Ectodermal cell (in vitro differentiated cells): ENCODE measurements around the gene RALGAPA2.

Source experiments
- H3K27ac ChIP-seq: 2 replicates; pipeline ENCODE4 v1.7.0; 2013; ENCODE audit warnings: mild to moderate bottlenecking, low read depth, low read length; ENCODE audit not compliant: insufficient read depth, poor library complexity, severe bottlenecking
- H3K27me3 ChIP-seq: 2 replicates; pipeline ENCODE4 v1.7.0; 2013; ENCODE audit warnings: mild to moderate bottlenecking, low read length; ENCODE audit not compliant: insufficient read depth, control insufficient read depth, poor library complexity, severe bottlenecking
- H3K36me3 ChIP-seq: one replicate; pipeline ENCODE4 v1.7.0; 2013; ENCODE audit warnings: low read length; ENCODE audit not compliant: control insufficient read depth, insufficient read depth
- H3K4me1 ChIP-seq: one replicate; pipeline ENCODE4 v1.7.0; 2013; ENCODE audit warnings: low read length; ENCODE audit not compliant: control insufficient read depth, insufficient read depth
- H3K4me3 ChIP-seq: 2 replicates; pipeline ENCODE4 v1.7.0; 2013; ENCODE audit warnings: low read depth, low read length, control low read depth; ENCODE audit not compliant: insufficient read depth
- H3K9me3 ChIP-seq: 2 replicates; pipeline ENCODE4 v1.7.0; 2013; ENCODE audit warnings: mild to moderate bottlenecking, low read length, moderate library complexity; ENCODE audit not compliant: control insufficient read depth
- WGBS, 2 experiments: methylation state at CpG; one replicate each; pipeline ENCODE4 v1.1.7; 2013; ENCODE audit warnings: missing lambda C conversion rate in 2 of 2; 5-methylcytosine and 5-hydroxymethylcytosine counted together

RALGAPA2 gene

DNA sequence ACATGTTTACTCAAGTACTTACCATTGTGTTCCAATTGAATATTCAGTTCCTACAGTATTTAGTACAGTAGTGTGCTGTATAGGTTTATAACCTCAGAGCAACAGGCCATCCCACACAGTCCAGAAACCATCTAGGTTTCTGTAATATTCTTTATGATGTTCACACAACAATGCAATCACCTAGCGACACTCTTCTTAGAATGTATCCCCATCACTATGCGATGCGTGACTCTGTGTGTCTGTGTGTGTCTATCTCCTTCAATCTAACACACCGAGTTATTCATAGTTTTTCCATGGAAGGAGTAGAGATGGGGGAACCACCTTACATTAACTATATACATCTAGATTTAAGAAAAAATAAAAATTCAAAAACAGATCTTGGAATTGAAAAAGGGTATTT lies 182.8 kb downstream of the RALGAPA2 start:
- Histone ChIP-seq H3K4me3 (no peak overlapping the region), H3K27ac (no peak overlapping the region), H3K9me3 (no peaks in the 10 kb centered on the region), H3K4me1 (no peaks in the 10 kb centered on the region), H3K36me3 (no peaks in the 10 kb centered on the region), H3K27me3 (no peaks in the 10 kb centered on the region)
- 100% methylated on average over 1 to 4 of the region's 4 CpGs for WGBS, 2 experiments

DNA sequence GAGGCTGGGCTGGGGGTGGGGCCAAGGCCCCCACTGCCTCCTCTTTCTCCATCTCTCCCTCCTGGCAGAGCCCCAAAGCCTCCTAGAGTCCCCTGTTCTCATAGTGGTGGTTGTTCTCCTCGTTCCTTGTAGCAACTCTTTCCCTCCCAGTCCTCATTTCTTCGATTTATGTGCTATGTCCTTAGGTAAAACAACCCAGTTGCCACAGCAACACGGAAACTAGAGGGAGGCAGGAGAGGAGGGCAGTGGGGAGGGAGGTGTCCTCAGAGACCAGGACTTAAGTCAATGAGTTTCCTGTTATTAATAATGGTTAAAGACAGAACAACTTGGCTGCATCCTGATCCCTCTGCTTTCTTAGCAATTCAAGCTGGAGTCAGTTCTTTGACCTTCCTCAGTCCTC lies 183.6 kb downstream of the RALGAPA2 start:
- no peak overlapping the region for H3K27ac ChIP-seq
- no peaks in the 10 kb centered on the region for H3K27me3 ChIP-seq
- no peak overlapping the region for H3K4me3 ChIP-seq
- H3K36me3 ChIP-seq, result no peaks in the 10 kb centered on the region
- H3K9me3 ChIP-seq, result no peaks in the 10 kb centered on the region
- no peaks in the 10 kb centered on the region for H3K4me1 ChIP-seq
- 85 to 87% methylated on average over 3 of the region's 3 CpGs for WGBS, 2 experiments

GRCh38 chr20:20527661-20528060 lies 184.8 kb downstream of the RALGAPA2 start:
- Histone ChIP-seq H3K9me3 (no peaks in the 10 kb centered on the region), H3K4me3 (no peak overlapping the region), H3K27ac (no peak overlapping the region), H3K27me3 (no peaks in the 10 kb centered on the region), H3K4me1 (no peaks in the 10 kb centered on the region), H3K36me3 (no peaks in the 10 kb centered on the region)
- 95% methylated on average over 4 of the region's 4 CpGs for WGBS, 2 experiments

DNA sequence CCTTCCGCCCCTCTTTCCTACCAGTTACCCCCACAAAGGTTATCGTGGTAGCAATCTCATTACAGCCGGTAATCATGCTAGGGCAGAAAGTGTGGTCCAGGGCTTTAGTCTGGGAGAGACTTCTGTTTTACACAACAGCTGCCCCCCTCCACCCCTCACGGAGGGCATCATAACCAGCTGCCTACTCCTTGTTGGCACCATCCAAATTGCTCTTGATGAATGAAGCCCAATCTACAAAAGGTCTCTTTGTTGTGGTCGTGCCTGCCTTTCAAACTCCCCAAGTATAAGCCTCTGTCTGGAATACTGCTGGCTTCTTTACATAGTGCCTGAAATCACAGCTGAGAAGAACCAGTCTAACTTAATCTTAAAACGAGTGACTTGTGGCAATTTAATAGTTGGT lies 186.7 kb downstream of the RALGAPA2 start:
- 85 to 93% methylated on average over 5 of the region's 6 CpGs for WGBS, 2 experiments
- no peaks in the 10 kb centered on the region for H3K4me1 ChIP-seq
- H3K36me3 ChIP-seq, result no peaks in the 10 kb centered on the region
- H3K4me3 ChIP-seq, result no peak overlapping the region
- H3K27me3 ChIP-seq, result no peaks in the 10 kb centered on the region
- H3K27ac ChIP-seq, result no peak overlapping the region
- H3K9me3 ChIP-seq, result no peaks in the 10 kb centered on the region

- 100% methylated on average over 2 of the region's 2 CpGs for WGBS, 2 experiments
- H3K9me3 ChIP-seq, result no peaks in the 10 kb centered on the region
- no peaks in the 10 kb centered on the region for H3K27me3 ChIP-seq
- no peaks in the 10 kb centered on the region for H3K4me1 ChIP-seq
- no peak overlapping the region for H3K4me3 ChIP-seq
- no peaks in the 10 kb centered on the region for H3K36me3 ChIP-seq
- no peak overlapping the region for H3K27ac ChIP-seq
Measured at GRCh38 chr20:20525214-20525613, 187.2 kb downstream of the RALGAPA2 start.

DNA sequence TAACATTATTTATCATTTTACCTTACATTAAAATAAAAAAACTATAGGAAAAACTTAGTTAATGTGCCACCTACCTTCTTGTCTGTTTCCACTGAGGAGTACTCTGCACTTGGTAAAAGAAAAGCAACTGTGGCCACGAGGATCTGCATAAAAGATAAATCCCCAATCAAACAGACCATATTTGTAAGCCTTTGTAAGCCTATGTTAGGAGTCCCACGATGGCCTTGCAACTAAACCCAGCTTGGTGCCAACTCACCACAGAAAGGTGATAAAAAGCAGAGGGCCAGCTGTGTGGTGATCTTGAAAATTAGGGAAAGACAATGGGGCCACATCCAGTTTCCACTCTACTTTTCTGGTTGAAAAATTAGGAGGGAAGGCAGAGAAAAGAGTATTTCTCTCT lies 187.7 kb downstream of the RALGAPA2 start:
- 66 to 87% methylated on average over 2 of the region's 2 CpGs for WGBS, 2 experiments
- no peaks in the 10 kb centered on the region for H3K4me1 ChIP-seq

GRCh38 chr20:20521736-20522135 lies 190.7 kb downstream of the RALGAPA2 start:
- Histone ChIP-seq H3K27ac (no peak overlapping the region), H3K9me3 (no peaks in the 10 kb centered on the region), H3K4me1 (no peaks in the 10 kb centered on the region), H3K27me3 (no peaks in the 10 kb centered on the region), H3K4me3 (no peak overlapping the region), H3K36me3 (no peaks in the 10 kb centered on the region)
- WGBS, 2 experiments, result 89 to 90% methylated on average over 1 of the region's 1 CpG

More for the DNA sequence above, 187.7 kb downstream of the RALGAPA2 start:
- H3K27me3 ChIP-seq, result no peaks in the 10 kb centered on the region
- no peak overlapping the region for H3K27ac ChIP-seq
- H3K9me3 ChIP-seq, result no peaks in the 10 kb centered on the region
- no peaks in the 10 kb centered on the region for H3K36me3 ChIP-seq
- H3K4me3 ChIP-seq, result no peak overlapping the region

GRCh38 chr20:20520776-20521175 lies 191.7 kb downstream of the RALGAPA2 start:
- Histone ChIP-seq H3K4me1 (no peaks in the 10 kb centered on the region), H3K27ac (no peak overlapping the region), H3K4me3 (no peak overlapping the region), H3K9me3 (no peaks in the 10 kb centered on the region), H3K27me3 (no peaks in the 10 kb centered on the region), H3K36me3 (no peaks in the 10 kb centered on the region)
- 96 to 100% methylated on average over 5 of the region's 5 CpGs for WGBS, 2 experiments

- Histone ChIP-seq H3K27me3 (no peaks in the 10 kb centered on the region), H3K4me1 (no peaks in the 10 kb centered on the region), H3K9me3 (no peaks in the 10 kb centered on the region), H3K4me3 (no peak overlapping the region), H3K27ac (no peak overlapping the region), H3K36me3 (peaks cover 11% of the 10 kb centered on the region)
Measured at GRCh38 chr20:20519269-20519668, 193.2 kb downstream of the RALGAPA2 start.

GRCh38 chr20:20518263-20518662 lies 194.2 kb downstream of the RALGAPA2 start:
- Histone ChIP-seq H3K4me3 (no peak overlapping the region), H3K36me3 (peaks cover 19% of the 10 kb centered on the region), H3K27ac (no peak overlapping the region), H3K4me1 (no peaks in the 10 kb centered on the region), H3K9me3 (no peaks in the 10 kb centered on the region), H3K27me3 (no peaks in the 10 kb centered on the region)
- WGBS, 2 experiments, result 91 to 97% methylated on average over 8 of the region's 8 CpGs

- no peaks in the 10 kb centered on the region for H3K27me3 ChIP-seq
- H3K9me3 ChIP-seq, result no peaks in the 10 kb centered on the region
- H3K4me3 ChIP-seq, result no peak overlapping the region
- no peaks in the 10 kb centered on the region for H3K4me1 ChIP-seq
- H3K36me3 ChIP-seq, result peaks cover 25% of the 10 kb centered on the region
- no peak overlapping the region for H3K27ac ChIP-seq
- 96 to 100% methylated on average over 2 of the region's 2 CpGs for WGBS, 2 experiments
Measured at GRCh38 chr20:20517296-20517695, 195.1 kb downstream of the RALGAPA2 start.
